HepG2 (cell line): ENCODE results near the gene LBR. TPM values are rescaled to one million over a fixed set of nuclear protein-coding genes. Genes with fewer than 3 reads are reported as not detected.

ENCODE experiments used
- FOXO1 ChIP-seq: sonication (generic); formaldehyde crosslinking; IDR thresholded peaks from 2 replicates; pipeline ENCODE4 v1.4.0; 2020; ENCODE audit warnings: missing genetic modification reagents
- HIVEP1 ChIP-seq: sonication (generic); formaldehyde crosslinking; IDR thresholded peaks from 2 replicates; pipeline ENCODE4 v1.4.0; 2020; ENCODE audit warnings: mild to moderate bottlenecking, missing genetic modification reagents
- REPIN1 ChIP-seq: sonication (generic); formaldehyde crosslinking; IDR thresholded peaks from 2 replicates; pipeline ENCODE4 v1.8.0; 2022; ENCODE audit warnings: missing genetic modification reagents, low read depth, mild to moderate bottlenecking, borderline replicate concordance
- SIN3A ChIP-seq: IDR thresholded peaks from 2 replicates; pipeline ENCODE4 v1.6.1; 2011; ENCODE audit warnings: low read depth, mild to moderate bottlenecking, control low read depth, low read length, borderline replicate concordance
- TSC22D2 ChIP-seq: sonication (generic); formaldehyde crosslinking; IDR thresholded peaks from 2 replicates; pipeline ENCODE4 v1.5.1; 2020; ENCODE audit warnings: missing genetic modification reagents, mild to moderate bottlenecking, borderline replicate concordance
- YEATS2 ChIP-seq: sonication (generic); formaldehyde crosslinking; IDR thresholded peaks from 2 replicates; pipeline ENCODE4 v1.4.0; 2020; ENCODE audit warnings: missing genetic modification reagents, borderline replicate concordance
- ZKSCAN1 ChIP-seq: fragments of 150-350 bp; IDR thresholded peaks from 2 replicates; pipeline ENCODE4 v1.6.1; 2014; ENCODE audit warnings: low read length
- ZMYM2 ChIP-seq: sonication (generic); formaldehyde crosslinking; IDR thresholded peaks from 2 replicates; pipeline ENCODE4 v1.8.0; 2022; ENCODE audit warnings: mild to moderate bottlenecking, missing genetic modification reagents
- ZNF160 ChIP-seq: sonication (generic); formaldehyde crosslinking; IDR thresholded peaks from 2 replicates; pipeline ENCODE4 v1.8.0; 2022; ENCODE audit warnings: mild to moderate bottlenecking, inconsistent platforms, missing genetic modification reagents
- ZNF737 ChIP-seq: sonication (generic); formaldehyde crosslinking; IDR thresholded peaks from 2 replicates; pipeline ENCODE4 v1.5.0; 2020; ENCODE audit warnings: missing genetic modification reagents, mild to moderate bottlenecking, borderline replicate concordance
- ZSCAN30 ChIP-seq: sonication (generic); formaldehyde crosslinking; IDR thresholded peaks from 2 replicates; pipeline ENCODE4 v1.5.0; 2020; ENCODE audit warnings: mild to moderate bottlenecking, missing genetic modification reagents
- polyA plus RNA-seq, 8 experiments: library from polyadenylated mRNA; depleted of rRNA in 3 of 8; stranded (reverse) in 7 of 8; unstranded in 1 of 8; fragments of >200 nt; fragmentation: Illumina TruSeq in 4 of 8; extraction: Trizol in 4 of 8; gene quantifications; 2 replicates each; pipeline versions ENCODE4 v1.2.1 to v1.2.3, GENCODE V29; 2011 to 2016; ENCODE audit warnings: low read depth in 4 of 8, missing spikeins in 1 of 8, mixed read lengths in 1 of 8; ENCODE audit not compliant: insufficient read depth in 1 of 8
- total RNA-seq, 5 experiments: library from RNA; depleted of rRNA; stranded (reverse); fragments of >200 nt; fragmentation: Illumina TruSeq; extraction: Trizol; gene quantifications; 2 replicates each; pipeline ENCODE4 v1.2.3, GENCODE V29; 2016; ENCODE audit warnings: low read depth in 1 of 5
- TF ChIP-seq, protein P1 (sequence below): sonication (generic); formaldehyde crosslinking; IDR thresholded peaks from 2 replicates; pipeline ENCODE4 v1.4.0; 2020; ENCODE audit warnings: missing genetic modification reagents
- TF ChIP-seq, protein P2 (sequence below): sonication (generic); formaldehyde crosslinking; IDR thresholded peaks from 2 replicates; pipeline ENCODE4 v1.8.0; 2022; ENCODE audit warnings: low read depth, missing genetic modification reagents
- TF ChIP-seq, protein P3 (sequence below): sonication (generic); formaldehyde crosslinking; IDR thresholded peaks from 2 replicates; pipeline ENCODE4 v1.4.0; 2020; ENCODE audit warnings: mild to moderate bottlenecking, missing genetic modification reagents
- TF ChIP-seq, protein P4 (sequence below): sonication (generic); formaldehyde crosslinking; IDR thresholded peaks from 2 replicates; pipeline ENCODE4 v1.4.0; 2020; ENCODE audit warnings: mild to moderate bottlenecking, missing genetic modification reagents
- TF ChIP-seq, protein P5 (sequence below): sonication (generic); formaldehyde crosslinking; IDR thresholded peaks from 2 replicates; pipeline ENCODE4 v1.4.0; 2020; ENCODE audit warnings: missing genetic modification reagents, borderline replicate concordance

LBR gene
- total and polyA plus RNA-seq, 2 of the 13 experiments (the other 11 are each of a cell fraction or from before 2014, with no cell fraction given) = 38.9 to 76.7 TPM

DNA sequence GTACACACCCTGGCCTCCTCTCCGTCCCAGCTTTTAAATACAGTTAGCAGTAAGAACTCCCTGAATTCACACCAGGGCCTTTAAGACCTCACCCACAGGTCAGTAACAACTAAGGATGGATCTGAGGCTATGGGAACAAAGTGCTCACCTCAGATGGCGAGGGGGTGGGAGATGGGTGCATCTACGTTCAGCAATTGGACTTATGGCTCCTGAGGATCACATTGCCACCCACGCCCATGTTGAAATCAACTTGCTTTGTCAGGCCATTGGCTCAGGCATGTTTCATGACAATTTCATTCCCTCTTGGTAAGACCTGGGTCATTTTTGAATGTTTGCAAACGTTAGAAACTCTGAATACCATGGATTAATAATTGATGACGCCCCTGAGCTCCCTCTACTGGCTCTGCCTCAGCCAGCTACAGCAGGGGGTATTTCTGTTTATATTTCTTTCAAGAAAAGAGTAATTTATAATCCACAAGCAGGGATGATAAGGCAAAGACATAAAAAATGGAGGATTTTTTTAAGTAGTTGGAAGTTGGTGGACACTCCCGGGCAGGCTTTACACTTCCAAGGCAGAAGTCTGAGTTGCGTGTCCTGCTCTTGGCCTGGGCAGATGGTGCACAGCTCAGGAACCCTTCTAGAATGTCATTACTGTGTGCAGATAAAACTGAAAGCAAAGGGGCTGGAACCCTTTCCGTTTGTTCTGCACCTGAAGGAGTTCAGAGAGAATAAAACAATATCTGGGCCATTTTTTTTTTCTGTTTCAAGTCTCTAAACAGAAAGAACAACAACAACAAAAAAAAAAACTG is 13.7 kb upstream of the LBR start (continued):
- TF ChIP-seq, protein P1, sequence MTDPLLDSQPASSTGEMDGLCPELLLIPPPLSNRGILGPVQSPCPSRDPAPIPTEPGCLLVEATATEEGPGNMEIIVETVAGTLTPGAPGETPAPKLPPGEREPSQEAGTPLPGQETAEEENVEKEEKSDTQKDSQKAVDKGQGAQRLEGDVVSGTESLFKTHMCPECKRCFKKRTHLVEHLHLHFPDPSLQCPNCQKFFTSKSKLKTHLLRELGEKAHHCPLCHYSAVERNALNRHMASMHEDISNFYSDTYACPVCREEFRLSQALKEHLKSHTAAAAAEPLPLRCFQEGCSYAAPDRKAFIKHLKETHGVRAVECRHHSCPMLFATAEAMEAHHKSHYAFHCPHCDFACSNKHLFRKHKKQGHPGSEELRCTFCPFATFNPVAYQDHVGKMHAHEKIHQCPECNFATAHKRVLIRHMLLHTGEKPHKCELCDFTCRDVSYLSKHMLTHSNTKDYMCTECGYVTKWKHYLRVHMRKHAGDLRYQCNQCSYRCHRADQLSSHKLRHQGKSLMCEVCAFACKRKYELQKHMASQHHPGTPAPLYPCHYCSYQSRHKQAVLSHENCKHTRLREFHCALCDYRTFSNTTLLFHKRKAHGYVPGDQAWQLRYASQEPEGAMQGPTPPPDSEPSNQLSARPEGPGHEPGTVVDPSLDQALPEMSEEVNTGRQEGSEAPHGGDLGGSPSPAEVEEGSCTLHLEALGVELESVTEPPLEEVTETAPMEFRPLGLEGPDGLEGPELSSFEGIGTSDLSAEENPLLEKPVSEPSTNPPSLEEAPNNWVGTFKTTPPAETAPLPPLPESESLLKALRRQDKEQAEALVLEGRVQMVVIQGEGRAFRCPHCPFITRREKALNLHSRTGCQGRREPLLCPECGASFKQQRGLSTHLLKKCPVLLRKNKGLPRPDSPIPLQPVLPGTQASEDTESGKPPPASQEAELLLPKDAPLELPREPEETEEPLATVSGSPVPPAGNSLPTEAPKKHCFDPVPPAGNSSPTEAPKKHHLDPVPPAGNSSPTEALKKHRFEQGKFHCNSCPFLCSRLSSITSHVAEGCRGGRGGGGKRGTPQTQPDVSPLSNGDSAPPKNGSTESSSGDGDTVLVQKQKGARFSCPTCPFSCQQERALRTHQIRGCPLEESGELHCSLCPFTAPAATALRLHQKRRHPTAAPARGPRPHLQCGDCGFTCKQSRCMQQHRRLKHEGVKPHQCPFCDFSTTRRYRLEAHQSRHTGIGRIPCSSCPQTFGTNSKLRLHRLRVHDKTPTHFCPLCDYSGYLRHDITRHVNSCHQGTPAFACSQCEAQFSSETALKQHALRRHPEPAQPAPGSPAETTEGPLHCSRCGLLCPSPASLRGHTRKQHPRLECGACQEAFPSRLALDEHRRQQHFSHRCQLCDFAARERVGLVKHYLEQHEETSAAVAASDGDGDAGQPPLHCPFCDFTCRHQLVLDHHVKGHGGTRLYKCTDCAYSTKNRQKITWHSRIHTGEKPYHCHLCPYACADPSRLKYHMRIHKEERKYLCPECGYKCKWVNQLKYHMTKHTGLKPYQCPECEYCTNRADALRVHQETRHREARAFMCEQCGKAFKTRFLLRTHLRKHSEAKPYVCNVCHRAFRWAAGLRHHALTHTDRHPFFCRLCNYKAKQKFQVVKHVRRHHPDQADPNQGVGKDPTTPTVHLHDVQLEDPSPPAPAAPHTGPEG (CRISPR knock-in tag) = no peak
- TF ChIP-seq HIVEP1 (CRISPR knock-in tag) (no peak), FOXO1 (no peak), ZNF160 (CRISPR knock-in tag) (no peak), ZNF737 (no peak), SIN3A (no peak), YEATS2 (CRISPR knock-in tag) (no peak), TSC22D2 (no peak), ZMYM2 (CRISPR knock-in tag) (no peak), REPIN1 (CRISPR knock-in tag) (no peak), ZKSCAN1 (no peak), ZSCAN30 (CRISPR knock-in tag) (no peak)
- TF ChIP-seq, protein P2, sequence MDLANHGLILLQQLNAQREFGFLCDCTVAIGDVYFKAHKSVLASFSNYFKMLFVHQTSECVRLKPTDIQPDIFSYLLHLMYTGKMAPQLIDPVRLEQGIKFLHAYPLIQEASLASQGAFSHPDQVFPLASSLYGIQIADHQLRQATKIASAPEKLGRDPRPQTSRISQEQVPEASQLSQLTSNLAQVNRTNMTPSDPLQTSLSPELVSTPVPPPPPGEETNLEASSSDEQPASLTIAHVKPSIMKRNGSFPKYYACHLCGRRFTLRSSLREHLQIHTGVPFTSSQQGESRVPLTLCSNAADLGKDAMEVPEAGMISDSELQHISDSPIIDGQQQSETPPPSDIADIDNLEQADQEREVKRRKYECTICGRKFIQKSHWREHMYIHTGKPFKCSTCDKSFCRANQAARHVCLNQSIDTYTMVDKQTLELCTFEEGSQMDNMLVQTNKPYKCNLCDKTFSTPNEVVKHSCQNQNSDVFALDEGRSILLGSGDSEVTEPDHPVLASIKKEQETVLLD = no peak
- TF ChIP-seq, protein P3, sequence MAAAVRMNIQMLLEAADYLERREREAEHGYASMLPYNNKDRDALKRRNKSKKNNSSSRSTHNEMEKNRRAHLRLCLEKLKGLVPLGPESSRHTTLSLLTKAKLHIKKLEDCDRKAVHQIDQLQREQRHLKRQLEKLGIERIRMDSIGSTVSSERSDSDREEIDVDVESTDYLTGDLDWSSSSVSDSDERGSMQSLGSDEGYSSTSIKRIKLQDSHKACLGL = no peak
- TF ChIP-seq, protein P4, sequence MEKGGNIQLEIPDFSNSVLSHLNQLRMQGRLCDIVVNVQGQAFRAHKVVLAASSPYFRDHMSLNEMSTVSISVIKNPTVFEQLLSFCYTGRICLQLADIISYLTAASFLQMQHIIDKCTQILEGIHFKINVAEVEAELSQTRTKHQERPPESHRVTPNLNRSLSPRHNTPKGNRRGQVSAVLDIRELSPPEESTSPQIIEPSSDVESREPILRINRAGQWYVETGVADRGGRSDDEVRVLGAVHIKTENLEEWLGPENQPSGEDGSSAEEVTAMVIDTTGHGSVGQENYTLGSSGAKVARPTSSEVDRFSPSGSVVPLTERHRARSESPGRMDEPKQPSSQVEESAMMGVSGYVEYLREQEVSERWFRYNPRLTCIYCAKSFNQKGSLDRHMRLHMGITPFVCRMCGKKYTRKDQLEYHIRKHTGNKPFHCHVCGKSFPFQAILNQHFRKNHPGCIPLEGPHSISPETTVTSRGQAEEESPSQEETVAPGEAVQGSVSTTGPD (CRISPR knock-in tag) = no peak
- TF ChIP-seq, protein P5, sequence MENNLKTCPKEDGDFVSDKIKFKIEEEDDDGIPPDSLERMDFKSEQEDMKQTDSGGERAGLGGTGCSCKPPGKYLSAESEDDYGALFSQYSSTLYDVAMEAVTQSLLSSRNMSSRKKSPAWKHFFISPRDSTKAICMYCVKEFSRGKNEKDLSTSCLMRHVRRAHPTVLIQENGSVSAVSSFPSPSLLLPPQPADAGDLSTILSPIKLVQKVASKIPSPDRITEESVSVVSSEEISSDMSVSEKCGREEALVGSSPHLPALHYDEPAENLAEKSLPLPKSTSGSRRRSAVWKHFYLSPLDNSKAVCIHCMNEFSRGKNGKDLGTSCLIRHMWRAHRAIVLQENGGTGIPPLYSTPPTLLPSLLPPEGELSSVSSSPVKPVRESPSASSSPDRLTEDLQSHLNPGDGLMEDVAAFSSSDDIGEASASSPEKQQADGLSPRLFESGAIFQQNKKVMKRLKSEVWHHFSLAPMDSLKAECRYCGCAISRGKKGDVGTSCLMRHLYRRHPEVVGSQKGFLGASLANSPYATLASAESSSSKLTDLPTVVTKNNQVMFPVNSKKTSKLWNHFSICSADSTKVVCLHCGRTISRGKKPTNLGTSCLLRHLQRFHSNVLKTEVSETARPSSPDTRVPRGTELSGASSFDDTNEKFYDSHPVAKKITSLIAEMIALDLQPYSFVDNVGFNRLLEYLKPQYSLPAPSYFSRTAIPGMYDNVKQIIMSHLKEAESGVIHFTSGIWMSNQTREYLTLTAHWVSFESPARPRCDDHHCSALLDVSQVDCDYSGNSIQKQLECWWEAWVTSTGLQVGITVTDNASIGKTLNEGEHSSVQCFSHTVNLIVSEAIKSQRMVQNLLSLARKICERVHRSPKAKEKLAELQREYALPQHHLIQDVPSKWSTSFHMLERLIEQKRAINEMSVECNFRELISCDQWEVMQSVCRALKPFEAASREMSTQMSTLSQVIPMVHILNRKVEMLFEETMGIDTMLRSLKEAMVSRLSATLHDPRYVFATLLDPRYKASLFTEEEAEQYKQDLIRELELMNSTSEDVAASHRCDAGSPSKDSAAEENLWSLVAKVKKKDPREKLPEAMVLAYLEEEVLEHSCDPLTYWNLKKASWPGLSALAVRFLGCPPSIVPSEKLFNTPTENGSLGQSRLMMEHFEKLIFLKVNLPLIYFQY = no peak
